Ishikawa (cell line): ENCODE data around the gene VWC2.

Source experiments
- EP300 ChIP-seq: IDR thresholded peaks from 2 replicates; pipeline ENCODE4 v1.6.1; 2012; ENCODE audit warnings: borderline replicate concordance
- MAX ChIP-seq: IDR thresholded peaks from 2 replicates; pipeline ENCODE4 v1.6.1; 2012
- RAD21 ChIP-seq: IDR thresholded peaks from 2 replicates; pipeline ENCODE4 v1.6.1; 2012; ENCODE audit warnings: low read depth
- TCF12 ChIP-seq: IDR thresholded peaks from 2 replicates; pipeline ENCODE4 v1.6.1; 2012; ENCODE audit warnings: low read depth
- TF ChIP-seq, protein P1 (sequence below): IDR thresholded peaks from 2 replicates; pipeline ENCODE4 v1.6.1; 2012

DNA sequence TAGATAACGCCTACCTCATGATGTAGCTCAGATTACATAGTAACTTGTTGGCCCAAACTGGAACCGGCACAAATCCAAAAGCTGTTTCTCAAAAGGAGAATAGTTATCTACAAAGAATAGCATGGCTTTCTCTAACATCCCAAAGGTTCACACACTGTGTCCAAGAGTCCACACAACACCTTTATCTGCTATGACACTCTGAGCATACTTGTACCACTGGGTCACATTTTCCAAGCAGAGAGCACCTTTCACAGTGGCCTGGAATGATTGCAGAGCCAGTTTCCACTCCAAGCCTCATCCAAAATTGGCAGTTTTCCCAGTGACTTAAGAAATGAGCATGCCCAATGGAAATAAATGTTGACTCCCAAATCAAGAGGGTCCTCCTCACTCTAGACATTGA lies 155.3 kb downstream of the VWC2 start:
- TF ChIP-seq TCF12: no peak
- TF ChIP-seq MAX: no peak
- TF ChIP-seq EP300: no peak
- TF ChIP-seq RAD21: no peak
- TF ChIP-seq, protein P1, sequence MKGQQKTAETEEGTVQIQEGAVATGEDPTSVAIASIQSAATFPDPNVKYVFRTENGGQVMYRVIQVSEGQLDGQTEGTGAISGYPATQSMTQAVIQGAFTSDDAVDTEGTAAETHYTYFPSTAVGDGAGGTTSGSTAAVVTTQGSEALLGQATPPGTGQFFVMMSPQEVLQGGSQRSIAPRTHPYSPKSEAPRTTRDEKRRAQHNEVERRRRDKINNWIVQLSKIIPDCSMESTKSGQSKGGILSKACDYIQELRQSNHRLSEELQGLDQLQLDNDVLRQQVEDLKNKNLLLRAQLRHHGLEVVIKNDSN: no peak
